ENCODE data around the gene CAPN1. TPM values are rescaled to one million over a fixed set of nuclear protein-coding genes. Genes with fewer than 3 reads are reported as not detected.

Gene CAPN1
- total RNA-seq, 1 donor: 102 TPM

DNA sequence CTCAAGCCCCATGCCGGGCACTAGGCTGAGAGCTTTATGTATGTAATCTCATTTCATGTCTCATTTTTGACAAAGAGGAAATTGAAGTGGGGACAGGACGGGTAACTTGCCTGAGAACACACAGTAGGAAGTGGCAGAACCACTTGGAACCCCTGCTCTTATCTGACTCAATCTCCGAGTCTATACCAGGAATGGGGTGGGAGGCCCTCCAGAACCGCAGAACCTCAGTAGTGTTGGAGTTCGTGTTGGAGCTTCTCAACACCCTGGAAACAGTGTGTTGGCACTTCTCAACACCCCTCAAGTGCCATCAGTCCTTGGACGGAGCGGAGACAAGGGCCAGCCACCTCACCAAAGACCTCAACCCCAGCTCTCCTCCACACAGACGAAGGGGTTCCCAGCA lies 41.3 kb downstream of the CAPN1 start:
- TF ChIP-seq, protein P1, sequence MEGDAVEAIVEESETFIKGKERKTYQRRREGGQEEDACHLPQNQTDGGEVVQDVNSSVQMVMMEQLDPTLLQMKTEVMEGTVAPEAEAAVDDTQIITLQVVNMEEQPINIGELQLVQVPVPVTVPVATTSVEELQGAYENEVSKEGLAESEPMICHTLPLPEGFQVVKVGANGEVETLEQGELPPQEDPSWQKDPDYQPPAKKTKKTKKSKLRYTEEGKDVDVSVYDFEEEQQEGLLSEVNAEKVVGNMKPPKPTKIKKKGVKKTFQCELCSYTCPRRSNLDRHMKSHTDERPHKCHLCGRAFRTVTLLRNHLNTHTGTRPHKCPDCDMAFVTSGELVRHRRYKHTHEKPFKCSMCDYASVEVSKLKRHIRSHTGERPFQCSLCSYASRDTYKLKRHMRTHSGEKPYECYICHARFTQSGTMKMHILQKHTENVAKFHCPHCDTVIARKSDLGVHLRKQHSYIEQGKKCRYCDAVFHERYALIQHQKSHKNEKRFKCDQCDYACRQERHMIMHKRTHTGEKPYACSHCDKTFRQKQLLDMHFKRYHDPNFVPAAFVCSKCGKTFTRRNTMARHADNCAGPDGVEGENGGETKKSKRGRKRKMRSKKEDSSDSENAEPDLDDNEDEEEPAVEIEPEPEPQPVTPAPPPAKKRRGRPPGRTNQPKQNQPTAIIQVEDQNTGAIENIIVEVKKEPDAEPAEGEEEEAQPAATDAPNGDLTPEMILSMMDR (IDR thresholded peaks at IDR 0.05; ENCODE audit: extremely low read depth, low read depth, low read length): no peak
- Histone ChIP-seq H3K4me3 (ENCODE audit: insufficient read depth, low read length) (no peak overlapping the region), H3K27me3 (ENCODE audit: insufficient read depth, low read length) (no peaks in the 10 kb centered on the region), H3K36me3 (ENCODE audit: insufficient read depth, low read length) (no peaks in the 10 kb centered on the region), H4K20me1 (ENCODE audit: insufficient read depth, low read length) (no peaks in the 10 kb centered on the region), H3K27ac (ENCODE audit: low read depth, low read length) (no peak overlapping the region), H2AFZ (ENCODE audit: low read length) (no peak overlapping the region), H3K9me3 (ENCODE audit: low read depth, low read length) (no peaks in the 10 kb centered on the region), H3K4me2 (ENCODE audit: insufficient read depth, low read length) (no peak overlapping the region), H3K4me1 (ENCODE audit: insufficient read depth, low read length) (peaks cover 14% of the 10 kb centered on the region), H3K79me2 (ENCODE audit: insufficient read depth, low read length) (no peaks in the 10 kb centered on the region)
- DNase-seq (ENCODE audit: insufficient read length, low spot score, missing footprints): peak; percentile 50

DNA sequence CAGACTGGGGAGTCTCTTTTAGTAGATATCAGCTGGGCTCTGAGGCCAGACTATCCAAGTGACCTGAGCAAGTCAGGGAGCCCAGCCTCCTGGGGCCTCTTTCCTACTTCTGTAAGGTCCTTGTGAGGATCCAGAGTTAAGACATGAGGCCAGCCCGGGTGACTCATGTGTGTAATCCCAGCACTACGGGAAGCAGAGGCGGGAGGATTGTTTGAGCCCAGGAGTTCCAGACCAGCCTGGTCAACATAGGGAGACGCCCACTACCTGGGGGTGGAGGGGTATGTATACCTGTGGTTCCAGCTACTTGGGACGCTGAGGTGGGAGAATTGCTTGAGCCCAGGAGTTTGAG lies 43.2 kb downstream of the CAPN1 start:
- Histone ChIP-seq H4K20me1 (ENCODE audit: insufficient read depth, low read length) (no peaks in the 10 kb centered on the region), H3K27me3 (ENCODE audit: insufficient read depth, low read length) (no peaks in the 10 kb centered on the region)

DNA sequence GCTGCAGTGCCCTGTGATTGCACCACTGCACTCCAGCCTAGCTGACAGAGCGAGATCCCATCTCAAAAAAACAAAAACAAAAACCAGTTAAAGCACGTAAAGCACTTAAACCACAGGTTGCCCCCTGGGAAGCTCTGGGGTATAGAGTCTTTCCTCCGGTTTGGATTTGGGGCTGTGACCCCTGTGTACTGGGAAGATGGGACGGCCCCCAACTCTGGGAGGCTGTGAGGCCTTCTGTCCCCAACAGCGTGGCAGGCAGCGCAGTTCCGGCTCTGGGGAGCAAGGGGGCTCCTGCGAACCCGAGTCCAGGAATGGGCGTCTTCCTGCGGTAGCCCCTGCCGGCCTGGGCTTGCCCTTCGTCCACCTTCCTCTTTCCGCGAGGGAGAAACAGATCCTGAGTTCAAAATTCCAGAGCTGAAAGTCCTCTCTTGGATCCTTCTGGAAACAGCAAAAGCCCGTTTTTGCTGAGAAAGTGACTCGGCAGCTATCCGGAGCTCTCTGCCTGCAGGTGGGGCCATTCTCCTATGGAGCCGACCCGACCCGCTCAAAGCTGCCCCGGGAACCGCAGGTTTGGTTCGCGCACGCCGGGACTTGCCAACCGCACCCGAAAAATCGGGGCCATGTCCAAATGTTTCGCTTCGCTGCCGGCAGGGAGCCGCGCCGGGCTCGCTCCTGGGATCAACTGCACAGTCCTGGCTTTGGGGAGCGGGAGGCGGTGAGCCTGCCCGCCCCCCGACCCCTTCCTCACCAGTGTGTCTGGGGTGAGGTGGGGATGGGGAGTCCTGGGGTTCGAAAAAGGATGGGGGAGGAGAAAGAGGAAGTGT lies 43.8 kb downstream of the CAPN1 start:
- Histone ChIP-seq H3K9me3 (ENCODE audit: low read depth, low read length) (no peaks in the 10 kb centered on the region), H3K27ac (ENCODE audit: low read depth, low read length) (no peak overlapping the region), H3K4me2 (ENCODE audit: insufficient read depth, low read length) (peak overlapping the region; percentile 89), H3K36me3 (ENCODE audit: insufficient read depth, low read length) (no peaks in the 10 kb centered on the region), H2AFZ (ENCODE audit: low read length) (peak overlapping the region; percentile 78), H4K20me1 (ENCODE audit: insufficient read depth, low read length) (no peaks in the 10 kb centered on the region), H3K4me3 (ENCODE audit: insufficient read depth, low read length) (peak overlapping the region; percentile 77), H3K79me2 (ENCODE audit: insufficient read depth, low read length) (no peaks in the 10 kb centered on the region), H3K27me3 (ENCODE audit: insufficient read depth, low read length) (no peaks in the 10 kb centered on the region), H3K4me1 (ENCODE audit: insufficient read depth, low read length) (peaks cover 14% of the 10 kb centered on the region)
- DNase-seq (ENCODE audit: insufficient read length, low spot score, missing footprints): peak; percentile 95
- TF ChIP-seq, protein P1 (IDR thresholded peaks at IDR 0.05; ENCODE audit: extremely low read depth, low read depth, low read length): peak; percentile 53

More for the DNA sequence above, 43.2 kb downstream of the CAPN1 start:
- Histone ChIP-seq H3K79me2 (ENCODE audit: insufficient read depth, low read length) (no peaks in the 10 kb centered on the region), H3K27ac (ENCODE audit: low read depth, low read length) (no peak overlapping the region), H2AFZ (ENCODE audit: low read length) (peak overlapping the region; percentile 78), H3K4me1 (ENCODE audit: insufficient read depth, low read length) (peaks cover 14% of the 10 kb centered on the region), H3K4me3 (ENCODE audit: insufficient read depth, low read length) (no peak overlapping the region), H3K9me3 (ENCODE audit: low read depth, low read length) (no peaks in the 10 kb centered on the region), H3K36me3 (ENCODE audit: insufficient read depth, low read length) (no peaks in the 10 kb centered on the region), H3K4me2 (ENCODE audit: insufficient read depth, low read length) (peak overlapping the region; percentile 89)
- TF ChIP-seq, protein P1 (IDR thresholded peaks at IDR 0.05; ENCODE audit: extremely low read depth, low read depth, low read length): no peak
- DNase-seq (ENCODE audit: insufficient read length, low spot score, missing footprints): peak; percentile 91

DNA sequence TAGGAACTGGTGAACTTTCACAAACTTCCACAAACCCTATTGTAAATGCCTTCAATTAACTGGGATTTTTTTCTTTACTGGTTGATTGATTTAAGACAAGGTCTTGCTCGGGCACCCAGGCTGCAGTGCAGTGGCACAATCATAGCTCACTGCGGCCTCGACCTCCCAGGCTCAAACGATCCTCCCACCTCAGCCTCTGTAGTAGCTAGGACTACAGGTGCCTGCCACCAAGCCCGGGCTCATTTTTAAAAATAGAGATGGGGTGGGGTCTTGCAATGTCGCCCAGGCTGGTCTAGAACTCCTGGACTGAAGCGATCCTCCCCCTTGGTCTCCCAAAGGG lies 44.3 kb downstream of the CAPN1 start:
- no peaks in the 10 kb centered on the region for H4K20me1 ChIP-seq (ENCODE audit: insufficient read depth, low read length)
- no peak for DNase-seq (ENCODE audit: insufficient read length, low spot score, missing footprints)
- no peaks in the 10 kb centered on the region for H3K36me3 ChIP-seq (ENCODE audit: insufficient read depth, low read length)
- peaks cover 14% of the 10 kb centered on the region for H3K4me1 ChIP-seq (ENCODE audit: insufficient read depth, low read length)
- peak overlapping the region; percentile 78 for H2AFZ ChIP-seq (ENCODE audit: low read length)
- TF ChIP-seq, protein P1 (IDR thresholded peaks at IDR 0.05; ENCODE audit: extremely low read depth, low read depth, low read length): no peak
- H3K27ac ChIP-seq (ENCODE audit: low read depth, low read length): no peak overlapping the region
- H3K79me2 ChIP-seq (ENCODE audit: insufficient read depth, low read length): no peaks in the 10 kb centered on the region
- H3K27me3 ChIP-seq (ENCODE audit: insufficient read depth, low read length): no peaks in the 10 kb centered on the region
- no peaks in the 10 kb centered on the region for H3K9me3 ChIP-seq (ENCODE audit: low read depth, low read length)
- H3K4me2 ChIP-seq (ENCODE audit: insufficient read depth, low read length): peak overlapping the region; percentile 89
- peak overlapping the region; percentile 77 for H3K4me3 ChIP-seq (ENCODE audit: insufficient read depth, low read length)
